Panc1 (cell line): ENCODE results near the gene RIOK2. TPM values are rescaled to one million over a fixed set of nuclear protein-coding genes. Genes with fewer than 3 reads are reported as not detected.

Experiments used
- ATAC-seq: fragments of 200-7000 bp; cut with Tn5 transposase; 2 replicates; pipeline ENCODE4 v1.9.1; 2020; ENCODE audit warnings: mild to moderate bottlenecking, moderate library complexity
- BruUV-seq: library from RNA; stranded (reverse); fragments of 400-500 nt; replicated peaks from 2 replicates; lab custom pipeline; 2021; lab: Mats Ljungman, UMichigan
- CTCF ChIA-PET: fragments of 300-600 bp; sonication (Branson Sonifier 250); formaldehyde crosslinking; loops from one replicate; lab custom pipeline; 2022; ENCODE audit warnings: antibody characterized with exemption; lab: Charles Lee
- POLR2A ChIA-PET: fragments of 300-600 bp; sonication (Branson Sonifier 250); formaldehyde crosslinking; loops from one replicate; lab custom pipeline; 2022; ENCODE audit warnings: antibody characterized with exemption; lab: Charles Lee
- DNase-seq: peaks from one replicate; pipeline ENCODE4 v3.0.0-alpha.2; 2010; ENCODE audit warnings: low read depth, low spot score
- H3K27ac ChIP-seq: 2 replicates; pipeline ENCODE4 v1.5.1; 2011; ENCODE audit warnings: mild to moderate bottlenecking, low read length, inconsistent platforms
- H3K27me3 ChIP-seq: fragments of 200-500 bp; sonication (Bioruptor generic); 2 replicates; pipeline ENCODE4 v1.6.0; 2014; ENCODE audit warnings: low read length, inconsistent platforms; ENCODE audit not compliant: control insufficient read depth, insufficient read depth
- H3K36me3 ChIP-seq: fragments of 200-500 bp; sonication (Bioruptor generic); 2 replicates; pipeline ENCODE4 v1.5.1; 2014; ENCODE audit warnings: inconsistent platforms, mild to moderate bottlenecking, low read length, moderate library complexity; ENCODE audit not compliant: control insufficient read depth, insufficient read depth
- H3K4me1 ChIP-seq: 2 replicates; pipeline ENCODE4 v1.5.1; 2011; ENCODE audit warnings: inconsistent platforms, mild to moderate bottlenecking, low read length, moderate library complexity; ENCODE audit not compliant: control insufficient read depth, insufficient read depth
- H3K4me3 ChIP-seq, 2 experiments: 2 replicates each; pipeline ENCODE4 v1.5.1; 2011 to 2012; ENCODE audit warnings: low read depth in 2 of 2, low read length in 2 of 2, mild to moderate bottlenecking in 2 of 2, inconsistent platforms in 1 of 2, moderate library complexity in 1 of 2
- H3K9me3 ChIP-seq: fragments of 200-500 bp; sonication (Bioruptor generic); 2 replicates; pipeline ENCODE4 v1.5.1; 2014; ENCODE audit warnings: low read depth, mild to moderate bottlenecking, inconsistent platforms, low read length, moderate library complexity; ENCODE audit not compliant: control insufficient read depth, insufficient read depth
- POLR2AphosphoS5 ChIP-seq: IDR thresholded peaks from 2 replicates; pipeline ENCODE4 v1.6.1; 2012; ENCODE audit warnings: mild to moderate bottlenecking, low read depth, low read length, moderate library complexity
- SIN3A ChIP-seq: IDR thresholded peaks from 2 replicates; pipeline ENCODE4 v1.6.1; 2012; ENCODE audit warnings: low read depth, mild to moderate bottlenecking, low read length, moderate library complexity, borderline replicate concordance; ENCODE audit not compliant: insufficient read depth
- TCF7L2 ChIP-seq: IDR thresholded peaks from 2 replicates; pipeline ENCODE4 v1.6.1; 2011; ENCODE audit warnings: mild to moderate bottlenecking, low read depth, low read length, inconsistent platforms
- in situ Hi-C: cut with HindIII; loops from 2 replicates; pipeline ENCODE4 v1.10.0; 2016; ENCODE audit warnings: low sequenced_read_pairs, low pct_unique_long_range_greater_than_20kb
- intact Hi-C: fragments of 100-400 bp; cut with micrococcal nuclease; formaldehyde crosslinking; loops from one replicate; pipeline ENCODE4 v1.10.0; 2022; ENCODE audit not compliant: unreplicated experiment
- total RNA-seq: library from RNA; stranded (reverse); gene quantifications from one replicate; pipeline ENCODE4 v1.2.1, GENCODE V29; 2021; ENCODE audit not compliant: unreplicated experiment
- TF ChIP-seq, protein P1 (sequence below), 2 experiments: IDR thresholded peaks; 2 replicates each; pipeline ENCODE4 v1.6.1; 2011 to 2012; ENCODE audit warnings: low read depth in 2 of 2, control low read depth in 1 of 2, low read length in 1 of 2, mild to moderate bottlenecking in 1 of 2, moderate library complexity in 1 of 2; ENCODE audit not compliant: insufficient read depth in 1 of 2
- TF ChIP-seq, protein P2 (sequence below): fragments of 450-650 bp; IDR thresholded peaks from 2 replicates; pipeline ENCODE4 v1.5.1; 2017; ENCODE audit warnings: mild to moderate bottlenecking

Gene RIOK2
- total RNA-seq, 1 experiment from 2014 or later: 32.5 TPM

DNA sequence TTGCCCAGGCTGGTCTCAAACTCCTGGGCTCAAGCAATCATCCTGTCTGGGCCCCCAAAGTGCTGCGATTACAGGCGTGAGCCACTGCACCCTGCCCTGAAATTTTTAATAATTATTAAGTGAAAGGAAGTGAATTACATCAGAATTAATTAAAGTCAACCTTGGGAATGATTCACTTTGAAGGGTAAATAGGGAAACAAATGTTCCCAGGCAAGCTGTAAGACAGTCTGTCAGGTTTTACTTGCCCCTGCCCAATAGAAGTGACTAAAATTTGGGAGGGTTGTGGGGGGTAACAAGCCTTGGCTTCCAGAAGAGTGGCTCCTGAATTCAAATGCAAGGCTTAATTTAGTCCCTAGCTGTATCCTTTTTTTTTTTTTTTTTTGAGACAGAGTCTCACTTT is 39.3 kb downstream of the RIOK2 start:
- Histone ChIP-seq H3K27ac (no peak overlapping the region), H3K4me3 (no peak overlapping the region), H3K36me3 (no peaks in the 10 kb centered on the region), H3K9me3 (no peaks in the 10 kb centered on the region), H3K27me3 (peaks cover 8% of the 10 kb centered on the region), H3K4me1 (no peaks in the 10 kb centered on the region)
- in situ Hi-C loops (no loop called here), intact Hi-C loops (loop anchor here (10.0 kb wide), 2 partner anchors 99 to 149 kb away; no protein-coding TSS in a partner anchor)
- DNase-seq (no peak), ATAC-seq (no peak)
- BruUV-seq: no TSS peak
- ChIA-PET CTCF (interaction anchor here (1.6 kb wide), 1 partner anchor 274 kb away, joined by 12 read pairs; no protein-coding TSS in a partner anchor), POLR2A (no interaction called here)
- TF ChIP-seq, protein P1, sequence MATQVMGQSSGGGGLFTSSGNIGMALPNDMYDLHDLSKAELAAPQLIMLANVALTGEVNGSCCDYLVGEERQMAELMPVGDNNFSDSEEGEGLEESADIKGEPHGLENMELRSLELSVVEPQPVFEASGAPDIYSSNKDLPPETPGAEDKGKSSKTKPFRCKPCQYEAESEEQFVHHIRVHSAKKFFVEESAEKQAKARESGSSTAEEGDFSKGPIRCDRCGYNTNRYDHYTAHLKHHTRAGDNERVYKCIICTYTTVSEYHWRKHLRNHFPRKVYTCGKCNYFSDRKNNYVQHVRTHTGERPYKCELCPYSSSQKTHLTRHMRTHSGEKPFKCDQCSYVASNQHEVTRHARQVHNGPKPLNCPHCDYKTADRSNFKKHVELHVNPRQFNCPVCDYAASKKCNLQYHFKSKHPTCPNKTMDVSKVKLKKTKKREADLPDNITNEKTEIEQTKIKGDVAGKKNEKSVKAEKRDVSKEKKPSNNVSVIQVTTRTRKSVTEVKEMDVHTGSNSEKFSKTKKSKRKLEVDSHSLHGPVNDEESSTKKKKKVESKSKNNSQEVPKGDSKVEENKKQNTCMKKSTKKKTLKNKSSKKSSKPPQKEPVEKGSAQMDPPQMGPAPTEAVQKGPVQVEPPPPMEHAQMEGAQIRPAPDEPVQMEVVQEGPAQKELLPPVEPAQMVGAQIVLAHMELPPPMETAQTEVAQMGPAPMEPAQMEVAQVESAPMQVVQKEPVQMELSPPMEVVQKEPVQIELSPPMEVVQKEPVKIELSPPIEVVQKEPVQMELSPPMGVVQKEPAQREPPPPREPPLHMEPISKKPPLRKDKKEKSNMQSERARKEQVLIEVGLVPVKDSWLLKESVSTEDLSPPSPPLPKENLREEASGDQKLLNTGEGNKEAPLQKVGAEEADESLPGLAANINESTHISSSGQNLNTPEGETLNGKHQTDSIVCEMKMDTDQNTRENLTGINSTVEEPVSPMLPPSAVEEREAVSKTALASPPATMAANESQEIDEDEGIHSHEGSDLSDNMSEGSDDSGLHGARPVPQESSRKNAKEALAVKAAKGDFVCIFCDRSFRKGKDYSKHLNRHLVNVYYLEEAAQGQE (IDR thresholded peaks at IDR 0.05; ENCODE audit: insufficient read depth in 1 of 2, low read depth in 2 of 2, low read length in 1 of 2): no peak
- no peak for TF ChIP-seq POLR2AphosphoS5
- no peak for TF ChIP-seq SIN3A

DNA sequence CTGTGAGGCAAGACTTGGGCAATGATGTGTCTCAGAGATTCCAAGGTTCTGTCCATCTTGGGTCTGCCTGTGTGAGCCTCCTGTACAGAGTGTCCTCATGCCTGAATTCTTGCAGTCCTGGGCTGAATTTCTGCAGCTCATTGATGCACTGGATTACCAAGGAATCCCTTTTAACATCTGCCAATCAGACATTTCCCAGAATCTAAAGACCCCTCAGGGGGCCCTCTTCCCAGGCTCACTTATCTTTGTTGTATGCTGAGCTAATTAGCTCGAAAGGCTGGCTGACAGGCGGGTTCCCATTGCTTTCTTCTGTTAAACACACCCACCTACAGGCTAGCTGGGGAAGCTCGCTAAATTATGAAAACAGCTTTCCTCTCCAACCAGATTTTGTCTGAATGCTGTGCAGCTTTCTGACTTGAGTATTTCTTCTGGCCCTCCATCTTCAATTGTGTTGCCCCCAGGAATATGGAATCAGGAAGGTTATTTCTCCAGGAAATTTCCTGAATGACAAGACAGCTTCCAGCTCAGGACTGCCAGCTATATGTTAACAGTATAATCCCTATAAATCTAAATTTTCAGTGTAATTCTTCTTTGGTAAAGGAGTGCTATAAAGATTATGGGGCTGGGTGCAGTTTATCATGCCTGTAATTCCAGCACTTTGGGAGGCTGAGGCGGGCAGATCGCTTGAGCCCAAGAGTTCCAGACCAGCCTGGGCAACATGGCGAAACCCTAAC is 40.4 kb downstream of the RIOK2 start, which contains the start of gene LIX1:
Gene LIX1 (minus strand): TSS at position 91 of the 734 bp plus-strand sequence. CDS start 35 bp downstream, at position 56.
- Histone ChIP-seq H3K9me3 (no peaks in the 10 kb centered on the region), H3K4me1 (no peaks in the 10 kb centered on the region), H3K4me3 (no peak within 1 kb of the TSS), H3K27me3 (peaks cover 8% of the 10 kb centered on the region), H3K27ac (no peak within 1 kb of the TSS), H3K36me3 (no peaks in the 10 kb centered on the region)
- ATAC-seq: peak; percentile 94
- no TSS peak for BruUV-seq
- CTCF ChIA-PET: interaction anchor here (0.6 to 1.6 kb wide), 6 partner anchors 60 to 529 kb away, joined by 3 to 12 read pairs (median 6); no protein-coding TSS in a partner anchor
- TF ChIP-seq, protein P2, sequence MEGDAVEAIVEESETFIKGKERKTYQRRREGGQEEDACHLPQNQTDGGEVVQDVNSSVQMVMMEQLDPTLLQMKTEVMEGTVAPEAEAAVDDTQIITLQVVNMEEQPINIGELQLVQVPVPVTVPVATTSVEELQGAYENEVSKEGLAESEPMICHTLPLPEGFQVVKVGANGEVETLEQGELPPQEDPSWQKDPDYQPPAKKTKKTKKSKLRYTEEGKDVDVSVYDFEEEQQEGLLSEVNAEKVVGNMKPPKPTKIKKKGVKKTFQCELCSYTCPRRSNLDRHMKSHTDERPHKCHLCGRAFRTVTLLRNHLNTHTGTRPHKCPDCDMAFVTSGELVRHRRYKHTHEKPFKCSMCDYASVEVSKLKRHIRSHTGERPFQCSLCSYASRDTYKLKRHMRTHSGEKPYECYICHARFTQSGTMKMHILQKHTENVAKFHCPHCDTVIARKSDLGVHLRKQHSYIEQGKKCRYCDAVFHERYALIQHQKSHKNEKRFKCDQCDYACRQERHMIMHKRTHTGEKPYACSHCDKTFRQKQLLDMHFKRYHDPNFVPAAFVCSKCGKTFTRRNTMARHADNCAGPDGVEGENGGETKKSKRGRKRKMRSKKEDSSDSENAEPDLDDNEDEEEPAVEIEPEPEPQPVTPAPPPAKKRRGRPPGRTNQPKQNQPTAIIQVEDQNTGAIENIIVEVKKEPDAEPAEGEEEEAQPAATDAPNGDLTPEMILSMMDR: peak; percentile 75
- TF ChIP-seq TCF7L2: no peak
- DNase-seq: no peak
- in situ Hi-C loops (no loop called here), intact Hi-C loops (loop anchor here (10.0 kb wide), 2 partner anchors 98 to 148 kb away; no protein-coding TSS in a partner anchor)
- POLR2A ChIA-PET: interaction anchor here (0.6 kb wide), 1 partner anchor 126 kb away, joined by 3 read pairs; no protein-coding TSS in a partner anchor

DNA sequence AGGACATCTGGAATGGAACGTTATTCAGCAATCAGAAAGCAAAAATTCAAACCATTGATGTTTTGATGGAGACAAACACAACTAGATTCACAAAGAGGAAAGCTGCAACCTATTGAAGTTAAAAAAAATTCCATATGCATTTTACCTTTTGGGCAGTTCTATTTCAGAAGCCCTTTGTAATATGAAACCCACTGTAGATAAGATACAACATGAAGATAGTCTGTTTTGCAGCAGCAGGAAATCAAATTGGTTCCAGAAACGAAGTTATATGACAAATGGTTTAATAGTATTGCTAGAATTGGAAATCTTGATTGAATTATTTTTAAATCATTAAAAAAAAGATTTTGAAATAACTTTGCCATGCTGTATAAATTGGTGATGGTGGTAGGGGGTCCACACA is 41.5 kb downstream of the RIOK2 start:
- H3K27ac ChIP-seq: no peak overlapping the region
- in situ Hi-C loops (no loop called here), intact Hi-C loops (loop anchor here (10.0 kb wide), 2 partner anchors 97 to 147 kb away; no protein-coding TSS in a partner anchor)
- DNase-seq: no peak
- no peak for TF ChIP-seq POLR2AphosphoS5
- no peak overlapping the region for H3K4me3 ChIP-seq
- peaks cover 10% of the 10 kb centered on the region for H3K27me3 ChIP-seq
- no peak for ATAC-seq
- no peaks in the 10 kb centered on the region for H3K9me3 ChIP-seq
- no peaks in the 10 kb centered on the region for H3K36me3 ChIP-seq
- ChIA-PET CTCF (no interaction called here), POLR2A (no interaction called here)
- H3K4me1 ChIP-seq: no peaks in the 10 kb centered on the region
- no TSS peak for BruUV-seq
